Vagina (tissue), 2 donors: ENCODE data around the gene LMCD1. TPM values are rescaled to one million over a fixed set of nuclear protein-coding genes. Genes with fewer than 3 reads are reported as not detected.

Experiments used
- DNase-seq, 2 donors: peaks; one replicate each; pipeline ENCODE4 v3.0.0-alpha.2; 2017; ENCODE audit errors: extremely low spot score in 2 of 2
- H3K27ac ChIP-seq: fragments of 200-600 bp; sonication (generic); one replicate; pipeline ENCODE4 v1.5.1; 2019
- H3K27me3 ChIP-seq: fragments of 200-600 bp; sonication (generic); one replicate; pipeline ENCODE4 v1.5.1; 2019
- H3K36me3 ChIP-seq, 2 donors: fragments of 200-600 bp; sonication (generic); one replicate each; pipeline ENCODE4 v1.5.1; 2017 to 2019
- H3K4me1 ChIP-seq: fragments of 200-600 bp; sonication (generic); one replicate; pipeline ENCODE4 v1.5.1; 2019
- H3K4me3 ChIP-seq, 2 donors: fragments of 200-600 bp; sonication (generic); 1 replicate in 1 of 2; 2 replicates in 1 of 2; pipeline ENCODE4 v1.5.1; 2016 to 2019
- H3K9me3 ChIP-seq: fragments of 200-600 bp; sonication (generic); one replicate; pipeline ENCODE4 v1.5.1; 2019
- CTCF ChIP-seq, 3 experiments: fragments of 450-650 bp in 2 of 3; fragments of 200-600 bp in 1 of 3; sonication (generic) in 1 of 3; IDR thresholded peaks; one replicate each; pipeline ENCODE4 v1.5.1; 2017 to 2019; ENCODE audit warnings: antibody characterized with exemption in 3 of 3, mild to moderate bottlenecking in 2 of 3, moderate library complexity in 2 of 3
- POLR2A ChIP-seq, 2 donors: fragments of 450-650 bp; IDR thresholded peaks; one replicate each; pipeline ENCODE4 v1.6.1; 2017; ENCODE audit warnings: antibody characterized with exemption in 2 of 2, mild to moderate bottlenecking in 2 of 2, moderate library complexity in 2 of 2
- POLR2AphosphoS5 ChIP-seq, 2 donors: sonication (generic); formaldehyde crosslinking; IDR thresholded peaks; one replicate each; pipeline ENCODE4 v1.9.0; 2017; ENCODE audit warnings: antibody characterized with exemption in 2 of 2, mild to moderate bottlenecking in 2 of 2, low read depth in 1 of 2; ENCODE audit not compliant: insufficient read depth in 1 of 2
- intact Hi-C: fragments of 100-400 bp; cut with DNase I; formaldehyde crosslinking; loops from one replicate; pipeline ENCODE4 v1.15.1; 2023
- total RNA-seq: library from RNA; depleted of rRNA; stranded (reverse); fragments of >200 nt; gene quantifications from one replicate; pipeline ENCODE4 v1.2.3, GENCODE V29; 2016

The LMCD1 gene
- total RNA-seq, 1 donor from 2014 or later, result 78.3 TPM

GRCh38 chr3:8473029-8473428 lies 28.6 kb upstream of the LMCD1 start:
- Histone ChIP-seq H3K9me3 (no peaks in the 10 kb centered on the region), H3K36me3 (no peaks in the 10 kb centered on the region), H3K27ac (no peak overlapping the region), H3K4me3 (no peak overlapping the region), H3K4me1 (no peaks in the 10 kb centered on the region), H3K27me3 (no peaks in the 10 kb centered on the region)
- TF ChIP-seq CTCF (IDR thresholded peaks at IDR 0.05), result no peak
- no peak for TF ChIP-seq POLR2AphosphoS5 (IDR thresholded peaks at IDR 0.05; ENCODE audit: insufficient read depth in 1 of 2, low read depth in 1 of 2)
- TF ChIP-seq POLR2A (IDR thresholded peaks at IDR 0.05), result no peak
- DNase-seq, result no peak
- intact Hi-C loops, result no loop called here

GRCh38 chr3:8473990-8474389 lies 27.6 kb upstream of the LMCD1 start:
- H3K9me3 ChIP-seq, result no peaks in the 10 kb centered on the region
- H3K27me3 ChIP-seq, result no peaks in the 10 kb centered on the region
- H3K4me1 ChIP-seq, result no peaks in the 10 kb centered on the region
- intact Hi-C loops, result no loop called here
- H3K36me3 ChIP-seq, result no peaks in the 10 kb centered on the region
- DNase-seq, result no peak
- no peak overlapping the region for H3K27ac ChIP-seq
- H3K4me3 ChIP-seq, result no peak overlapping the region
- no peak for TF ChIP-seq POLR2AphosphoS5 (IDR thresholded peaks at IDR 0.05; ENCODE audit: insufficient read depth in 1 of 2, low read depth in 1 of 2)
- TF ChIP-seq CTCF (IDR thresholded peaks at IDR 0.05), result no peak
- no peak for TF ChIP-seq POLR2A (IDR thresholded peaks at IDR 0.05)

GRCh38 chr3:8474991-8475390 lies 26.6 kb upstream of the LMCD1 start:
- TF ChIP-seq POLR2AphosphoS5 (IDR thresholded peaks at IDR 0.05; ENCODE audit: insufficient read depth in 1 of 2, low read depth in 1 of 2) (no peak), POLR2A (IDR thresholded peaks at IDR 0.05) (no peak), CTCF (IDR thresholded peaks at IDR 0.05) (no peak)
- intact Hi-C loops, result no loop called here
- Histone ChIP-seq H3K27me3 (no peaks in the 10 kb centered on the region), H3K4me3 (no peak overlapping the region), H3K36me3 (no peaks in the 10 kb centered on the region), H3K4me1 (no peaks in the 10 kb centered on the region), H3K9me3 (no peaks in the 10 kb centered on the region), H3K27ac (no peak overlapping the region)
- no peak for DNase-seq

- TF ChIP-seq POLR2AphosphoS5 (IDR thresholded peaks at IDR 0.05; ENCODE audit: insufficient read depth in 1 of 2, low read depth in 1 of 2) (no peak), CTCF (IDR thresholded peaks at IDR 0.05) (no peak), POLR2A (IDR thresholded peaks at IDR 0.05) (no peak)
- Histone ChIP-seq H3K9me3 (no peaks in the 10 kb centered on the region), H3K27ac (no peak overlapping the region), H3K4me3 (no peak overlapping the region), H3K36me3 (no peaks in the 10 kb centered on the region), H3K4me1 (peaks cover 20% of the 10 kb centered on the region), H3K27me3 (no peaks in the 10 kb centered on the region)
- no peak for DNase-seq
- intact Hi-C loops, result no loop called here
These were observed 20.9 kb upstream of the LMCD1 start for GRCh38 chr3:8480699-8481098.

- H3K36me3 ChIP-seq, result no peaks in the 10 kb centered on the region
- intact Hi-C loops, result no loop called here
- H3K4me1 ChIP-seq, result peaks cover 20% of the 10 kb centered on the region
- no peak for DNase-seq
- H3K27me3 ChIP-seq, result no peaks in the 10 kb centered on the region
- H3K4me3 ChIP-seq, result no peak overlapping the region
- no peaks in the 10 kb centered on the region for H3K9me3 ChIP-seq
- no peak for TF ChIP-seq POLR2AphosphoS5 (IDR thresholded peaks at IDR 0.05; ENCODE audit: insufficient read depth in 1 of 2, low read depth in 1 of 2)
- TF ChIP-seq CTCF (IDR thresholded peaks at IDR 0.05), result peak in 1 of 3 experiments; percentile 30
- H3K27ac ChIP-seq, result no peak overlapping the region
These were observed 20.2 kb upstream of the LMCD1 start for GRCh38 chr3:8481380-8481779.
